Muscle of leg (tissue), 11 donors: ENCODE results near the gene ADCY4. TPM values are rescaled to one million over a fixed set of nuclear protein-coding genes. Genes with fewer than 3 reads are reported as not detected.
"Not testable (repeated sequence)": the region's sequence is repeated elsewhere in the genome, so short reads cannot be mapped to it uniquely, and the experiment has no call there.

Experiments used
- DNase-seq: peaks from one replicate; pipeline ENCODE4 v3.0.0; 2013
- H3K27ac ChIP-seq: one replicate; pipeline ENCODE4 v1.5.1; 2013; ENCODE audit warnings: mild to moderate bottlenecking, low read length, control low read depth
- H3K27me3 ChIP-seq: one replicate; pipeline ENCODE4 v1.6.1; 2013; ENCODE audit warnings: low read length; ENCODE audit not compliant: control insufficient read depth, insufficient read depth
- H3K36me3 ChIP-seq: one replicate; pipeline ENCODE4 v1.6.1; 2013; ENCODE audit warnings: low read length; ENCODE audit not compliant: control insufficient read depth, insufficient read depth
- H3K4me1 ChIP-seq: one replicate; pipeline ENCODE4 v1.6.1; 2013; ENCODE audit warnings: low read length; ENCODE audit not compliant: control insufficient read depth, insufficient read depth
- H3K4me3 ChIP-seq: one replicate; pipeline ENCODE4 v1.5.1; 2013; ENCODE audit warnings: low read length, control low read depth
- H3K9me3 ChIP-seq: replicated peaks from 2 replicates; pipeline ENCODE4 v1.6.1; 2013; ENCODE audit warnings: low read depth, low read length; ENCODE audit not compliant: control insufficient read depth
- WGBS: methylation state at CpG from one replicate; pipeline ENCODE4 v1.1.5; 2013; ENCODE audit warnings: missing lambda C conversion rate; ENCODE audit not compliant: insufficient coverage; 5-methylcytosine and 5-hydroxymethylcytosine counted together
- polyA plus RNA-seq, 8 donors: library from polyadenylated mRNA; unstranded; fragments of 120-200 nt; gene quantifications; one replicate each; pipeline versions ENCODE4 v1.2.1 to v1.2.3, GENCODE V29; 2013; ENCODE audit warnings: inconsistent platforms in 1 of 8, low replicate concordance in 1 of 8; ENCODE audit not compliant: insufficient read length in 8 of 8, insufficient read depth in 1 of 8
- total RNA-seq: library from RNA; stranded (reverse); fragments of 120-200 nt; gene quantifications from one replicate; pipeline ENCODE4 v1.2.4, GENCODE V29; 2013

The ADCY4 gene
- total and polyA plus RNA-seq, 9 donors, result 7.0 to 18.7 (median 13.7) TPM

DNA sequence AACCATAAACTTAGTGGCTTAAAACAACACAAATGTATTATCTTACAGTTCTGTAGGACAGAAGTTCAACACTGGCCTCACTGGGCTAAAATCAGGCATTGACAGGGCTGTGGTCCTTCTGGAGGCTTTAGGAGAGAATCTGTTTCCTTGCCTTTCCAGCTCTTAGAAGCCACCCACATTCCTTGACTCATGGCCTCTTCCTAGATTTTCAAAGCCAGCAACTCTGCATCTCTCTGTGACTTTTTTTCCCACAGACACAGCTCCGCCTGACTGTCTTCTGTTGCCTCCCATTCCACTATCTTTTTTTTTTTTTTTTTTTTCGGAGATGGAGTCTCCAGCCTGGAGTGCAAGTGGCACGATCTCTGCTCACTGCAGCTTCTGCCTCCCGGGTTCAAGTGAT lies 21.3 kb upstream of the ADCY4 start:
- DNase-seq, result no peak
- no peaks in the 10 kb centered on the region for H3K9me3 ChIP-seq
- no peak overlapping the region for H3K27ac ChIP-seq
- no peaks in the 10 kb centered on the region for H3K36me3 ChIP-seq
- H3K4me3 ChIP-seq, result no peak overlapping the region
- H3K27me3 ChIP-seq, result peaks cover 8% of the 10 kb centered on the region
- no peaks in the 10 kb centered on the region for H3K4me1 ChIP-seq
- whole genome bisulfite sequencing, result no CpG with 5 or more reads among the region's 4 CpGs

DNA sequence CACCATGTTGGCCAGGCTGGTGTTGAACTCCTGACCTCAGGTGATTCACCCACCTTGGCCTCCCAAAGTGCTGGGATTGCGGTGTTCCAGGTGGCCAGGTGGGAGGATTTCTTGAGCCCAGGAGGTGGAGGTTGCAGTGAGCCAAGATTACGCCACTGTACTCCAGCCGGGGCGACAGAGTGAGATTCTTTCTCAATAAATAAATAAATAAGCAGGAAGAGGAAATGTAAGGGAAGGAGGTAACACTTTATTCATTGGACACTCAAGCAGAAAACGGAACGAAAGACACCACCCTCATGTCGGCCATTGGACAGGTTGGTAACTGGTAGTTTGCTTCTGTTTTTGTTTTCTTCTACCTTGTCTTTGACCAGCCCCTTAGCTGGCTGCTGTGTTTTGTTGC lies 20.1 kb upstream of the ADCY4 start:
- H3K4me3 ChIP-seq, result no peak overlapping the region
- WGBS, result 83% methylated on average over 1 of the region's 7 CpGs
- peaks cover 12% of the 10 kb centered on the region for H3K27me3 ChIP-seq
- DNase-seq, result no peak
- H3K27ac ChIP-seq, result no peak overlapping the region
- H3K4me1 ChIP-seq, result no peaks in the 10 kb centered on the region
- H3K36me3 ChIP-seq, result no peaks in the 10 kb centered on the region
- no peaks in the 10 kb centered on the region for H3K9me3 ChIP-seq

GRCh38 chr14:24354482-24354825 lies 19.6 kb upstream of the ADCY4 start:
- H3K4me1 ChIP-seq, H3K36me3 ChIP-seq, H3K27ac ChIP-seq, H3K9me3 ChIP-seq, DNase-seq, H3K4me3 ChIP-seq: not testable (repeated sequence)
- H3K27me3 ChIP-seq, result peaks cover 12% of the 10 kb centered on the region
- WGBS, result 50% methylated on average over 1 of the region's 3 CpGs

DNA sequence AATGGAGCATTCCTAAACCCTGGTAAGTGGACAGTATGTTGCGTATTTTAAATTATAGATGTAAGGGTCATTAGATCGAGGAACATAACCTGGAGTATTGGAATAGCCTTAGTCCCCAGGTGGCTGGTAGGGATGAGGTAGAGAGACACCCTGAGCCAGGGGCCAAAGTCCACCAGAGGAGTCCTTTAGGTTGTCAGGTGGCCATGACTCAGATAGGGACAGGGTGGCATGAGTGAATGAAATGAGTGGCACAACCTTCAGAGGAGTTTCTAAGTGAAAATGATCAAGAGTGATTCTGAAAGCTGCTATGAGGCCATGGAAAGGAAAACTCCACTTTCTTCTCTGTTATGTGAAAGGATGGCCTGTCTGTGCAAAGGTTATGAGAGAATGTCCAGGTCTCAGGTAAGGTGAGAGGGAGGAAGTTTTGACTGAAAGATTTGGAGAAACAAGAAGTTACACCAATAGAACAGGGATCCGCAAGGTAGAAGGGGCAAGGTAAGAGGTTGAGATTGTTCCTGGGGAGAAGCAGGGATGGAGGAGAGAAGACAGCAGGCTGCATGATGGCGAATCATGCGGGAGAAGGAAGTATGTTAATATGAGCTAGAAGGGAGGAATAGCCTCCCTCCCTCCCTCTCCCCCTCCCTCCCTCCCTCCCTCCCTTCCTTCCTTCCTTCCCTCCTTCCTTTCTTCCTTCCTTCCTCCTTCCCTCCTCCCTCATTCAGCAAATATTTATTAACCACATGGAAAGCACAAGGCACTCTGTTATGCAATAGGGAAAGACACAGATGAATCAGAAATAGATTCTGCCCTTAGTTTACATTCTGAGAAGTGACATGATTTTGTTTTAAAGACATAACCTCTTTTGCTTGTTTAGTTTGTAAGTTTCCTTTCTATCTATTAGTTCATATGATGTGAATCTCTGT lies 18.9 kb upstream of the ADCY4 start:
- Histone ChIP-seq H3K4me1 (no peaks in the 10 kb centered on the region), H3K27me3 (peaks cover 12% of the 10 kb centered on the region), H3K4me3 (no peak overlapping the region), H3K9me3 (no peaks in the 10 kb centered on the region), H3K36me3 (no peaks in the 10 kb centered on the region), H3K27ac (no peak overlapping the region)
- 96% methylated on average over 3 of the region's 5 CpGs for WGBS
- peak; percentile 21 for DNase-seq

DNA sequence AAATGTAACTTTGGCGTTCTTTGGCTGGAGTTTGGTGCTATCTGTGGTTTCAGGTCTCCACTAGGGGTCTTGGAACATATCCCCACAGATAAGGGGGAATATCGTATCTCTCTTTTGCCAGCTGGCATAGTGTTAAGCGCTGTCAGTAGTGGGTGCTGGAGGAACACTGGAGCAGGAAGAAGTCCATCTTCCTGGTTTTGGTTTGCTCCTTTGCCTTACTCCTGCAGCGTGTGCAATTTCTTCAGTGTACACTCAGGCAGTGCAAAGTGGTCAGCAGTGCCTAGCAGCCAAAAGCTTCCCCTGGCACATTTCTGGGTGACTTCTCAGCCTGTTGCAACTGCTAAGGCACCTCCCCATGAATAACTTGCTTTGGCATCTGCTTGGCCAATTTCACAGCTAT lies 16.6 kb upstream of the ADCY4 start:
- peak; percentile 55 for DNase-seq
- 18% methylated on average over 2 of the region's 4 CpGs for WGBS
- H3K36me3 ChIP-seq, result no peaks in the 10 kb centered on the region
- H3K4me3 ChIP-seq, result no peak overlapping the region
- H3K4me1 ChIP-seq, result no peaks in the 10 kb centered on the region
- H3K9me3 ChIP-seq, result no peaks in the 10 kb centered on the region
- no peak overlapping the region for H3K27ac ChIP-seq
- peaks cover 12% of the 10 kb centered on the region for H3K27me3 ChIP-seq

DNA sequence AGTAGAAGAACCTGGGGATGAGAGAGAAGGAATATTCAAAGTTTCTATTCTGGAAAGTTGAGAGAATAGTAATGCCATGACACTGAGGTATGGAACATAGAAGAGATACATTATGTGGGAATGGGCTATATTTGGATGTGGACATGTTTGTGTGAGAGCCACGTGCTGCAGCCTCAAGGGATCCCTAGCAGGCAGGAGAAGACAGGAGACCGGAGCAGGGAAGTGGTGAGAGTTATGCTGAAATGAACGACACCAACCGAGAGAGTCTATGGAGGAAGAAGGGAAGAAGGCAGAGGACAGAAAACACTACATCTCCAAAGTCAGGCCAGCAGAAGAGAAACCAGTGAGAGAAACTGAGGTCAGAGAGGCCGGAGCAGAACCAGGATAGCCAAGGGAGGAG lies 14.9 kb upstream of the ADCY4 start:
- DNase-seq, result no peak
- Histone ChIP-seq H3K27me3 (peaks cover 22% of the 10 kb centered on the region), H3K4me3 (no peak overlapping the region), H3K9me3 (no peaks in the 10 kb centered on the region), H3K36me3 (no peaks in the 10 kb centered on the region), H3K27ac (no peak overlapping the region), H3K4me1 (no peaks in the 10 kb centered on the region)
- 55% methylated on average over 3 of the region's 5 CpGs for WGBS

DNA sequence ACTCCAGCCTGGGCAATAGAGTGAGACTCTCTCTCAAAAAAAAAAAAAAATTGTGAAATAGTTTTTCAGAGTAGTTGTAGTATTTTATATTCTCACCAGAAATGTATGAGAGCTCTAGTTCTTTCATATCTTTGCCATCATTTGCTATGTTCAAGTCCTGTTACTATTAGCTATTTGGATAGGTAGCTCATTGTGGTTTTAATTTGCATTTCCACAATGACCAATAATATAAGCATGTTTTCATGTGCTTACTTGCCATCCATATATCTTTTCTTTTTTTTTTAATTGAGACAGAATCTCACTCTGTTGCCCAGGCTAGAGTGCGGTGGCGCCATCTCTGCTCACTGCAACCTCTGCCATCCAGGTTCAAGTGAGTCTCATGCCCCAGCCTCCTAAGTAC lies 13.3 kb upstream of the ADCY4 start:
- no peaks in the 10 kb centered on the region for H3K36me3 ChIP-seq
- DNase-seq, result no peak
- no peaks in the 10 kb centered on the region for H3K9me3 ChIP-seq
- peaks cover 26% of the 10 kb centered on the region for H3K27me3 ChIP-seq
- no peak overlapping the region for H3K27ac ChIP-seq
- no CpG with 5 or more reads among the region's 2 CpGs for WGBS
- no peak overlapping the region for H3K4me3 ChIP-seq
- H3K4me1 ChIP-seq, result no peaks in the 10 kb centered on the region

DNA sequence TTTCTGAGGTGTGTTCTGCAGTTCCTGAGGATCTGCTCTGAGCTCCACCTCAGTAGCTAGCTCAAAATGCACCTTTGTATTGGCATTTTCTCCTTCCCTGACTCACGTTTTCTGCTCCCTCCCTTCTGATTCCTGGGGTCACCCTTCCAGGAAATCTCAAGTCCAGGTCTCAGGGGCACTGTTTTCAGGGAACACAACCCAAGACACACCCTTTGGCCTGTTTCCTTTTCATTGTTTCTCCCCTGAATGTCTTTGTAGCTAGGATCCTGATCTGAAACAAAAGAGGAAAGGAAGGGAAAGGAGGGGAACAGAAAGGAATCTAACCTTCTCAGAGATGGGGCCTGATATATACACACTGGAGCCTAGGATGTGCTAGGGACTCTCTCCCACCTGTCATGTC lies 12.3 kb upstream of the ADCY4 start:
- H3K27ac ChIP-seq, result no peak overlapping the region
- H3K36me3 ChIP-seq, result no peaks in the 10 kb centered on the region

DNA sequence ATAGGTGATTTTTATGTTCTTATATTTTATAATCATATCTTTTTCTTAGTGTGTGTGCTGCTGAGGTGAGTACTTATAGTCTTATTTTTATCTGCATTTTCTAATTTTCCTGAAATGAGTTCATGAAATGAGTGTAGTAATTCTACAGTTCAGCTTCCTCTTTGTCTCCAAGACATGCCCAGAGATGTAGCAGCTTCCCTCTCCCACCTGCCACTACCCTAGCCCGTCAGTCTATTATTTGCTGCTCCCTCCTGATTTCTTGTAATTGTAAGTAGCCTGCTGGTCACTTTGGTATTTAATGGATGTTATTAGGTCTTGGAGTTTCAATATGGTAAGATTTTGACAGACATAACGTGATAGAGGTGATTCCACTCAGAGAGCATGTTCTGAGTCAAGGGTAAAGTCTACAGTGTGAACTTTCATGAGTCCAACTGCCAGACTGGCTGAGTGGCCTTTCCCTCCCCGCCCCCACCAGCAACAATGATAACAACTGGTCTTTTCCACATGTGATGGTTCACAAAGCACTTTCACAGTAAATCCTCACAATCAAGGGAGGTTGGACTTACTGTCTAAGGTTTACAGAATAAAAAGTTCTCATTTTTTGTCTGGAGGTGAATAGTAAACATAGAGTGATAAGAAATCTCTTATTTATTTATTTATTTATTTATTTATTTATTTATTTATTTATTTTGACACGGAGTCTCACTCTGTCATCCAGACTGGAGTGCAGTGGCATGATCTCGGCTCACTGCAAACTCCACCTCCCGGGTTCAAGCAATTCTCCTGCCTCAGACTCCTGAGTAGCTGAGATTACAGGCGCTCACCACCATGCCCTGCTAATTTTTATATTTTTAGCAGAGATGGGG lies 9.2 kb upstream of the ADCY4 start:
- H3K4me1 ChIP-seq, result peaks cover 9% of the 10 kb centered on the region
- no peaks in the 10 kb centered on the region for H3K36me3 ChIP-seq
- H3K27me3 ChIP-seq, result peaks cover 41% of the 10 kb centered on the region
- DNase-seq, result no peak
- WGBS, result 60% methylated on average over 2 of the region's 7 CpGs
- H3K27ac ChIP-seq, result no peak overlapping the region
- H3K4me3 ChIP-seq, result no peak overlapping the region
- no peaks in the 10 kb centered on the region for H3K9me3 ChIP-seq

More for the DNA sequence above, 12.3 kb upstream of the ADCY4 start:
- no peak for DNase-seq
- H3K4me1 ChIP-seq, result no peaks in the 10 kb centered on the region
- H3K27me3 ChIP-seq, result peaks cover 22% of the 10 kb centered on the region
- H3K4me3 ChIP-seq, result no peak overlapping the region
- H3K9me3 ChIP-seq, result no peaks in the 10 kb centered on the region
- WGBS, result 11% methylated on average over 1 of the region's 1 CpG

DNA sequence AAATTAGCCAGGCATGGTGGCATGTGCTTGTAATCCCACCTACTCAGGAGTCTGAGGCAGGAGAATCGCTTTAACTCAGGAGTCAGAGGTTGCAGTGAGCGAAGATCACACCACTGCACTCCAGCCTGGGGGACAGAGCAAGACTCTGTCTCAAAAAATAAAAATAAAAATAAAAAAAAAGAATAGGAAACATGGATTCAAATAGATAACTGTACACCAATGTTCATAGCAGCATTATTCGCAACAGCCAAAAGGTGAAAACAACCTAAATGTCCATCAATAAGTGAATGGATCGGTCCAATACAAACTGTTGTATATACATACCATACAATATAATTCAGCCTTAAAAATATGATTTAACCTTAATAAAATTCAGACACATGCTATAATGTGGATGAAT lies 8.0 kb upstream of the ADCY4 start:
- no peak for DNase-seq

More for the DNA sequence above, 8.0 kb upstream of the ADCY4 start:
- no peaks in the 10 kb centered on the region for H3K9me3 ChIP-seq
- H3K4me3 ChIP-seq, result no peak overlapping the region
- H3K36me3 ChIP-seq, result no peaks in the 10 kb centered on the region
- no CpG with 5 or more reads among the region's 4 CpGs for WGBS
- no peak overlapping the region for H3K27ac ChIP-seq
- H3K4me1 ChIP-seq, result peaks cover 13% of the 10 kb centered on the region
- H3K27me3 ChIP-seq, result peaks cover 53% of the 10 kb centered on the region
